AG09309 (cell line): ENCODE results near the gene ZCCHC7.
A peak's percentile ranks its signal among the peaks of the same experiment; 100 is the strongest.

Experiments used
- DNase-seq: peaks from one replicate; pipeline ENCODE4 v3.0.0-alpha.2; 2010; ENCODE audit warnings: low read depth
- H3K4me3 ChIP-seq: 2 replicates; pipeline ENCODE4 v1.5.1; 2011; ENCODE audit warnings: mild to moderate bottlenecking, low read depth, low read length, moderate library complexity; ENCODE audit not compliant: control insufficient read depth
- TF ChIP-seq, protein P1 (sequence below): IDR thresholded peaks from 2 replicates; pipeline ENCODE4 v1.5.1; 2011; ENCODE audit warnings: mild to moderate bottlenecking, low read depth, low read length, inconsistent platforms; ENCODE audit not compliant: insufficient read depth, control insufficient read depth; ENCODE audit errors: missing control alignments

ZCCHC7 gene

DNA sequence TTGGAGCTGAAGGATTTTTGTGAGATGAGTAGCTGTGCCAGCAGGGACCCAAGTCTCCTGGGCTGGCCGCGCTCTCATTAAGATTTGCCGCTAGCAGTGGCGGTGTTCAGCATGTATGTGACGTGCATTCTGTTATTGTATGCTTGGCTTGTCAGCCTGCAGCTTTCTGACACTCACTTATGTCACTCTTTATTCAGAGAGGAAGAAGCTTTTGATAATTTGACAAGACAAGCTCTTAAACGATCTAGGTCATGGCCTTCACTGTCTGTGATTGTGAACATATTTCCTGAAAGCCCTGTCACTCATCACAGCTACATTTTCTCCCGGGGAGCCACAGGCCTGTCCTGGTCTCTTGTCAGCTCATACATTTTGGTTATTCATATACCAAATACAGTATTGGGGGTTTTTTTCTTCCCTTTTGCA is 203.9 kb downstream of the ZCCHC7 start:
- TF ChIP-seq, protein P1, sequence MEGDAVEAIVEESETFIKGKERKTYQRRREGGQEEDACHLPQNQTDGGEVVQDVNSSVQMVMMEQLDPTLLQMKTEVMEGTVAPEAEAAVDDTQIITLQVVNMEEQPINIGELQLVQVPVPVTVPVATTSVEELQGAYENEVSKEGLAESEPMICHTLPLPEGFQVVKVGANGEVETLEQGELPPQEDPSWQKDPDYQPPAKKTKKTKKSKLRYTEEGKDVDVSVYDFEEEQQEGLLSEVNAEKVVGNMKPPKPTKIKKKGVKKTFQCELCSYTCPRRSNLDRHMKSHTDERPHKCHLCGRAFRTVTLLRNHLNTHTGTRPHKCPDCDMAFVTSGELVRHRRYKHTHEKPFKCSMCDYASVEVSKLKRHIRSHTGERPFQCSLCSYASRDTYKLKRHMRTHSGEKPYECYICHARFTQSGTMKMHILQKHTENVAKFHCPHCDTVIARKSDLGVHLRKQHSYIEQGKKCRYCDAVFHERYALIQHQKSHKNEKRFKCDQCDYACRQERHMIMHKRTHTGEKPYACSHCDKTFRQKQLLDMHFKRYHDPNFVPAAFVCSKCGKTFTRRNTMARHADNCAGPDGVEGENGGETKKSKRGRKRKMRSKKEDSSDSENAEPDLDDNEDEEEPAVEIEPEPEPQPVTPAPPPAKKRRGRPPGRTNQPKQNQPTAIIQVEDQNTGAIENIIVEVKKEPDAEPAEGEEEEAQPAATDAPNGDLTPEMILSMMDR: no peak

GRCh38 chr9:37324691-37325490 is 204.5 kb downstream of the ZCCHC7 start:
- no peak for DNase-seq
- H3K4me3 ChIP-seq: no peak overlapping the region
- TF ChIP-seq, protein P1: no peak

More for the DNA sequence above, 203.9 kb downstream of the ZCCHC7 start:
- H3K4me3 ChIP-seq: no peak overlapping the region
- DNase-seq: no peak

- TF ChIP-seq, protein P1: no peak
- no peak for DNase-seq
- no peak overlapping the region for H3K4me3 ChIP-seq
These were observed 205.4 kb downstream of the ZCCHC7 start for GRCh38 chr9:37325778-37326177.

DNA sequence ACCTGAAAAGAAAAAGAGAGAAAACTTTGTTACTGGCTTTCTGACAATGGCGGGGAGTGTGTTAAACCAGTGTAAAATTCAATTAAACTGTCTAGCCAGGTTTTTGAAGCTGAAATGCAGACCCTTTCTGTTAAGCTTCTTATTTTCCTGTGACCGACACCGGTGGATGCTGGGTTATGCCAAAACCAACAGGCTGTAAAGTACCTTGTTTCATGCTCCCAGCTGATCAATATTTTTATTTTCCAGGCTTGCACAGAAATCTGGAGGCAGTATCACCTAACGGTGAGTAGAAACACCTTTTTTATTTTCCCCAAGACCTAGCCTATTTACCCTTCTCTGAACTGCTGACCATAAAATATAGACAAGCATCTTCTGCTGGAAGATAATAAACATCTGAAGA is 207.2 kb downstream of the ZCCHC7 start:
- no peak overlapping the region for H3K4me3 ChIP-seq
- TF ChIP-seq, protein P1: no peak
- DNase-seq: no peak

DNA sequence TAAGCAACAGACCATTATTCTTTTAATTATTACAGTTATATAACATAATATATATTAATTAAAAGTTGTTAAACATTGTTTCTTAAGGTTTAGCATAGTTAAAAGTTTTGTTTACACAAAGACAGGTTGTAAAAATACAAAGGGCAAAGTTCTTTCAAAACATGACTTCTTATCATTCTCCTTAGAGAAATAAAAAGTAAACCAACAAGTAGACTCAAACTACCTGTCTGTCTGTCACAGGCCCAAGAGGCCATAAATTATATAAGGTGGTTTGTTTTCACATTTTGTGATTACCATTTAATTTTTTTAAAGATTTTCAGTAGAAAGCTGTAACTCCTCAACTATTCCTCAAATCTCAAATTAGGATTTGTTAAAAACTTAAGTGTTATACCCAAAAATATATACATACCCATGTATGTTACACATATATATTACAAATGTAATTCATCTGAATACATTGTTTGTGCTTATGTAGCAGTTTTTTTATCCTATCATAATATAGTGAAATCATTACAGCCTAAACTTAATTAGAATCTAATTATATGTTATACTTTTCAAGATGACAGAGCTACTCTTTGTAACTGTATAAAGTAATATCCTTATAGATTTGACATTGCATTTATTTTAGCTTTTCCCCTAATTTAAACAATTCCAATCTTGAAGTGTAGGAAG is 208.3 kb downstream of the ZCCHC7 start:
- no peak for DNase-seq
- TF ChIP-seq, protein P1: no peak
- no peak overlapping the region for H3K4me3 ChIP-seq

- DNase-seq: no peak
- no peak overlapping the region for H3K4me3 ChIP-seq
These were observed 209.2 kb downstream of the ZCCHC7 start for GRCh38 chr9:37329576-37329975.

More at GRCh38 chr9:37329576-37329975, 209.2 kb downstream of the ZCCHC7 start:
- TF ChIP-seq, protein P1: peak; percentile 53
